Activated CD4-positive, alpha-beta T cell treated with anti-CD3 and anti-CD28 coated beads, Interleukin-2, amount 10 ng/mL, durations not matched to agents 24 days and 14 days (primary cell): ENCODE data around the gene FBXO10. TPM values are rescaled to one million over a fixed set of nuclear protein-coding genes. Genes with fewer than 3 reads are reported as not detected.

Source experiments
- DNase-seq: peaks from one replicate; pipeline ENCODE4 v3.0.0; 2022
- H3K27ac Mint-ChIP-seq: one replicate; pipeline ENCODE4 v1.8.0; 2022; ENCODE audit warnings: mild to moderate bottlenecking, mixed read lengths
- H3K27me3 Mint-ChIP-seq: one replicate; pipeline ENCODE4 v1.8.0; 2022; ENCODE audit warnings: mixed read lengths
- H3K36me3 Mint-ChIP-seq: one replicate; pipeline ENCODE4 v1.8.0; 2022; ENCODE audit warnings: low read depth, mild to moderate bottlenecking, mixed read lengths
- H3K4me1 Mint-ChIP-seq: one replicate; pipeline ENCODE4 v1.8.0; 2021; ENCODE audit warnings: mixed read lengths
- H3K4me3 Mint-ChIP-seq: one replicate; pipeline ENCODE4 v1.8.0; 2022; ENCODE audit warnings: mild to moderate bottlenecking, moderate library complexity, mixed read lengths
- H3K9me3 Mint-ChIP-seq: one replicate; pipeline ENCODE4 v1.8.0; 2021; ENCODE audit warnings: mixed read lengths
- intact Hi-C: fragments of 100-400 bp; cut with micrococcal nuclease; formaldehyde crosslinking; loops from one replicate; pipeline ENCODE4 v1.15.1; 2023
- total RNA-seq: library from RNA; stranded (reverse); gene quantifications from 2 replicates; pipeline ENCODE4 v1.2.3, GENCODE V29; 2022

The FBXO10 gene
- 1.9 and 2.7 TPM in 2 replicates for total RNA-seq

GRCh38 chr9:37575921-37576721 lies at the start of gene FBXO10:
TSS of gene FBXO10 (minus strand) at chr9:37576380. CDS start at chr9:37541768, 34,612 bp downstream.
- DNase-seq = peak; percentile 88
- Mint-ChIP-seq H3K27me3 (peaks cover 10% of the 10 kb centered on the region), H3K36me3 (peaks cover 13% of the 10 kb centered on the region), H3K9me3 (no peaks in the 10 kb centered on the region), H3K4me3 (peak within 1 kb of the TSS; percentile 90), H3K4me1 (peaks cover 22% of the 10 kb centered on the region), H3K27ac (peak within 1 kb of the TSS; percentile 31)
- intact Hi-C loops = loop anchor here (2.0 to 5.0 kb wide), 2 partner anchors 17 to 89 kb away; partner anchors contain the start of genes POLR1E and TOMM5

- no peak for DNase-seq
- H3K9me3 Mint-ChIP-seq = no peaks in the 10 kb centered on the region
- no peaks in the 10 kb centered on the region for H3K36me3 Mint-ChIP-seq
- H3K4me3 Mint-ChIP-seq = no peak overlapping the region
- intact Hi-C loops = no loop called here
- H3K27me3 Mint-ChIP-seq = peaks cover 11% of the 10 kb centered on the region
- H3K27ac Mint-ChIP-seq = no peak overlapping the region
- H3K4me1 Mint-ChIP-seq = no peaks in the 10 kb centered on the region
These were observed 49.6 kb upstream of the FBXO10 start for GRCh38 chr9:37625758-37626147.

- H3K36me3 Mint-ChIP-seq = no peaks in the 10 kb centered on the region
- H3K27ac Mint-ChIP-seq = no peak overlapping the region
- H3K27me3 Mint-ChIP-seq = peaks cover 11% of the 10 kb centered on the region
- H3K4me3 Mint-ChIP-seq = no peak overlapping the region
- intact Hi-C loops = no loop called here
- no peak for DNase-seq
- H3K9me3 Mint-ChIP-seq = no peaks in the 10 kb centered on the region
- no peaks in the 10 kb centered on the region for H3K4me1 Mint-ChIP-seq
These were observed 49.0 kb upstream of the FBXO10 start for GRCh38 chr9:37625036-37625757.

GRCh38 chr9:37624073-37624472 lies 47.9 kb upstream of the FBXO10 start:
- no peaks in the 10 kb centered on the region for H3K9me3 Mint-ChIP-seq
- intact Hi-C loops = no loop called here
- H3K36me3 Mint-ChIP-seq = no peaks in the 10 kb centered on the region
- no peak overlapping the region for H3K27ac Mint-ChIP-seq
- no peaks in the 10 kb centered on the region for H3K4me1 Mint-ChIP-seq
- no peak overlapping the region for H3K4me3 Mint-ChIP-seq
- peaks cover 11% of the 10 kb centered on the region for H3K27me3 Mint-ChIP-seq
- no peak for DNase-seq

GRCh38 chr9:37623267-37623666 lies 47.1 kb upstream of the FBXO10 start:
- Mint-ChIP-seq H3K4me3 (no peak overlapping the region), H3K4me1 (no peaks in the 10 kb centered on the region), H3K9me3 (no peaks in the 10 kb centered on the region), H3K36me3 (no peaks in the 10 kb centered on the region), H3K27ac (no peak overlapping the region), H3K27me3 (peaks cover 14% of the 10 kb centered on the region)
- DNase-seq = no peak
- intact Hi-C loops = no loop called here

GRCh38 chr9:37622462-37622861 lies 46.3 kb upstream of the FBXO10 start:
- Mint-ChIP-seq H3K36me3 (no peaks in the 10 kb centered on the region), H3K4me1 (no peaks in the 10 kb centered on the region), H3K27ac (no peak overlapping the region), H3K9me3 (no peaks in the 10 kb centered on the region), H3K27me3 (peaks cover 17% of the 10 kb centered on the region), H3K4me3 (no peak overlapping the region)
- intact Hi-C loops = no loop called here
- no peak for DNase-seq

GRCh38 chr9:37621273-37622121 lies 45.3 kb upstream of the FBXO10 start:
- no peak for DNase-seq
- Mint-ChIP-seq H3K9me3 (no peaks in the 10 kb centered on the region), H3K27me3 (peaks cover 13% of the 10 kb centered on the region), H3K4me3 (no peak overlapping the region), H3K4me1 (no peaks in the 10 kb centered on the region), H3K36me3 (no peaks in the 10 kb centered on the region), H3K27ac (no peak overlapping the region)
- intact Hi-C loops = no loop called here

GRCh38 chr9:37620396-37620795 lies 44.2 kb upstream of the FBXO10 start:
- intact Hi-C loops = no loop called here
- no peaks in the 10 kb centered on the region for H3K36me3 Mint-ChIP-seq
- H3K4me3 Mint-ChIP-seq = no peak overlapping the region
- no peaks in the 10 kb centered on the region for H3K9me3 Mint-ChIP-seq
- H3K27me3 Mint-ChIP-seq = peaks cover 13% of the 10 kb centered on the region
- no peaks in the 10 kb centered on the region for H3K4me1 Mint-ChIP-seq
- no peak for DNase-seq
- H3K27ac Mint-ChIP-seq = no peak overlapping the region

- no peaks in the 10 kb centered on the region for H3K36me3 Mint-ChIP-seq
- H3K4me1 Mint-ChIP-seq = no peaks in the 10 kb centered on the region
- DNase-seq = no peak
- no peak overlapping the region for H3K27ac Mint-ChIP-seq
- intact Hi-C loops = no loop called here
- no peak overlapping the region for H3K4me3 Mint-ChIP-seq
- peaks cover 13% of the 10 kb centered on the region for H3K27me3 Mint-ChIP-seq
- H3K9me3 Mint-ChIP-seq = no peaks in the 10 kb centered on the region
These were observed 43.6 kb upstream of the FBXO10 start for GRCh38 chr9:37619806-37620205.

- Mint-ChIP-seq H3K9me3 (no peaks in the 10 kb centered on the region), H3K4me1 (no peaks in the 10 kb centered on the region), H3K36me3 (no peaks in the 10 kb centered on the region), H3K4me3 (no peak overlapping the region), H3K27me3 (peaks cover 13% of the 10 kb centered on the region), H3K27ac (no peak overlapping the region)
- intact Hi-C loops = no loop called here
- DNase-seq = no peak
These were observed 42.6 kb upstream of the FBXO10 start for GRCh38 chr9:37618817-37619216.

- intact Hi-C loops = no loop called here
- no peak overlapping the region for H3K4me3 Mint-ChIP-seq
These were observed 41.7 kb upstream of the FBXO10 start for GRCh38 chr9:37617832-37618231.

GRCh38 chr9:37617161-37617560 lies 41.0 kb upstream of the FBXO10 start:
- Mint-ChIP-seq H3K27ac (no peak overlapping the region), H3K4me3 (no peak overlapping the region), H3K4me1 (no peaks in the 10 kb centered on the region), H3K27me3 (peaks cover 12% of the 10 kb centered on the region), H3K9me3 (no peaks in the 10 kb centered on the region), H3K36me3 (no peaks in the 10 kb centered on the region)
- intact Hi-C loops = no loop called here
- no peak for DNase-seq

More at GRCh38 chr9:37617832-37618231, 41.7 kb upstream of the FBXO10 start:
- Mint-ChIP-seq H3K9me3 (no peaks in the 10 kb centered on the region), H3K36me3 (no peaks in the 10 kb centered on the region), H3K27ac (no peak overlapping the region), H3K4me1 (no peaks in the 10 kb centered on the region), H3K27me3 (peaks cover 12% of the 10 kb centered on the region)
- no peak for DNase-seq

GRCh38 chr9:37611961-37612360 lies 35.8 kb upstream of the FBXO10 start:
- Mint-ChIP-seq H3K9me3 (no peaks in the 10 kb centered on the region), H3K27ac (no peak overlapping the region), H3K4me1 (no peaks in the 10 kb centered on the region), H3K4me3 (no peak overlapping the region), H3K27me3 (peaks cover 24% of the 10 kb centered on the region), H3K36me3 (no peaks in the 10 kb centered on the region)
- intact Hi-C loops = no loop called here
- no peak for DNase-seq

GRCh38 chr9:37611014-37611413 lies 34.8 kb upstream of the FBXO10 start:
- no peak overlapping the region for H3K27ac Mint-ChIP-seq
- no peaks in the 10 kb centered on the region for H3K4me1 Mint-ChIP-seq
- no peaks in the 10 kb centered on the region for H3K36me3 Mint-ChIP-seq
- DNase-seq = no peak
- no peaks in the 10 kb centered on the region for H3K9me3 Mint-ChIP-seq
- intact Hi-C loops = no loop called here
- no peak overlapping the region for H3K4me3 Mint-ChIP-seq
- H3K27me3 Mint-ChIP-seq = peaks cover 28% of the 10 kb centered on the region
